NB4 (cell line): ENCODE data around the gene TTC8.
A peak's percentile ranks its signal among the peaks of the same experiment; 100 is the strongest.

Experiments
- DNase-seq: peaks from one replicate; pipeline ENCODE4 v3.0.0; 2010; ENCODE audit warnings: low read depth
- H3K4me3 ChIP-seq: one replicate; pipeline ENCODE4 v1.5.1; 2011; ENCODE audit warnings: mild to moderate bottlenecking, low read depth, low read length, moderate library complexity
- MAX ChIP-seq: IDR thresholded peaks from 2 replicates; pipeline ENCODE4 v1.6.1; 2011; ENCODE audit warnings: low read depth, low read length
- MYC ChIP-seq: IDR thresholded peaks from 2 replicates; pipeline ENCODE4 v1.6.1; 2011; ENCODE audit warnings: low read depth, low read length
- POLR2A ChIP-seq: IDR thresholded peaks from 2 replicates; pipeline ENCODE4 v1.6.1; 2011; ENCODE audit warnings: mild to moderate bottlenecking; ENCODE audit not compliant: insufficient read length; ENCODE audit errors: extremely low read depth
- TF ChIP-seq, protein P1 (sequence below): IDR thresholded peaks from one replicate; pipeline ENCODE4 v1.5.1; 2012; ENCODE audit warnings: low read depth, low read length

The TTC8 gene

GRCh38 chr14:88791252-88791621, 33.2 kb upstream of the TTC8 start:
- DNase-seq: no peak
- H3K4me3 ChIP-seq: no peak overlapping the region
- TF ChIP-seq MYC: no peak
- TF ChIP-seq POLR2A: no peak
- TF ChIP-seq, protein P1, sequence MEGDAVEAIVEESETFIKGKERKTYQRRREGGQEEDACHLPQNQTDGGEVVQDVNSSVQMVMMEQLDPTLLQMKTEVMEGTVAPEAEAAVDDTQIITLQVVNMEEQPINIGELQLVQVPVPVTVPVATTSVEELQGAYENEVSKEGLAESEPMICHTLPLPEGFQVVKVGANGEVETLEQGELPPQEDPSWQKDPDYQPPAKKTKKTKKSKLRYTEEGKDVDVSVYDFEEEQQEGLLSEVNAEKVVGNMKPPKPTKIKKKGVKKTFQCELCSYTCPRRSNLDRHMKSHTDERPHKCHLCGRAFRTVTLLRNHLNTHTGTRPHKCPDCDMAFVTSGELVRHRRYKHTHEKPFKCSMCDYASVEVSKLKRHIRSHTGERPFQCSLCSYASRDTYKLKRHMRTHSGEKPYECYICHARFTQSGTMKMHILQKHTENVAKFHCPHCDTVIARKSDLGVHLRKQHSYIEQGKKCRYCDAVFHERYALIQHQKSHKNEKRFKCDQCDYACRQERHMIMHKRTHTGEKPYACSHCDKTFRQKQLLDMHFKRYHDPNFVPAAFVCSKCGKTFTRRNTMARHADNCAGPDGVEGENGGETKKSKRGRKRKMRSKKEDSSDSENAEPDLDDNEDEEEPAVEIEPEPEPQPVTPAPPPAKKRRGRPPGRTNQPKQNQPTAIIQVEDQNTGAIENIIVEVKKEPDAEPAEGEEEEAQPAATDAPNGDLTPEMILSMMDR: no peak
- TF ChIP-seq MAX: no peak

GRCh38 chr14:88791629-88792472, 32.6 kb upstream of the TTC8 start:
- H3K4me3 ChIP-seq: no peak overlapping the region
- TF ChIP-seq MYC: no peak
- TF ChIP-seq MAX: no peak
- TF ChIP-seq POLR2A: no peak
- TF ChIP-seq, protein P1: no peak
- peak; percentile 3 for DNase-seq

- peak within 1 kb of the TSS; percentile 54 for H3K4me3 ChIP-seq
- TF ChIP-seq MAX (0 out of 2 replicates have a peak, but pooled peaks have one; percentile 9), POLR2A (no peak)
- DNase-seq: peak; percentile 68
These were observed 31.8 kb upstream of the TTC8 start, which contains the start of gene EML5 for GRCh38 chr14:88792473-88793258. EML5 (minus strand) TSS chr14:88792953; CDS start chr14:88792503, 450 bp downstream.

- peak overlapping the region; percentile 54 for H3K4me3 ChIP-seq
- TF ChIP-seq, protein P1: no peak
- TF ChIP-seq MYC: no peak
- no peak for TF ChIP-seq MAX
- TF ChIP-seq POLR2A: no peak
- no peak for DNase-seq
These were observed 31.2 kb upstream of the TTC8 start for GRCh38 chr14:88793259-88793625.

DNA sequence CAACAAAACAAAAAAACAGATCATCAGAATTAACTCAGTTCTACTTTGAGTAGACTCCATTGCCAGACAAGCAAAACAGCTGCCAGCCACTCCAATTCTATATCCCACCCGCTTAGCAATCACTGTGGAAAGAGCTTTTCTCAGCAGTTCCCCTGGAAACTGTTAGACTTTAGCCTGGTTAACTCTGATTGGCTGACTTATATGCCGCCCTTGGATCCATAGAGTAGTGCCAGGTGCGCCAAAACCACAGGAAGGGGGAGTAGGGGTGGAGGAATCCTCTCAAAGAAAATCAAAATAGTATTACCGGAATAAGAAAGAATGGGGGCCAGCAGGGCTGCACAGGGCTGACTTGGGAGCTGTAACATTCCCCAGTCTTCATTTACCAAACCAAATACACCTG, 26.3 kb upstream of the TTC8 start:
- DNase-seq: no peak
- H3K4me3 ChIP-seq: no peak overlapping the region
- TF ChIP-seq MYC (no peak), POLR2A (no peak), MAX (no peak)
- TF ChIP-seq, protein P1: no peak

- TF ChIP-seq, protein P1: no peak
- TF ChIP-seq MYC: no peak
- no peak overlapping the region for H3K4me3 ChIP-seq
- no peak for DNase-seq
These were observed 24.9 kb upstream of the TTC8 start for GRCh38 chr14:88799522-88799921.
